GM11168 (cell line): ENCODE data around the gene SPATS2L.

Experiments
- in situ Hi-C: fragments of 300-500 bp; cut with MboI; formaldehyde crosslinking; loops from one replicate; pipeline ENCODE4 v1.12.0; 2022; ENCODE audit warnings: low sequenced_read_pairs; ENCODE audit not compliant: unreplicated experiment

Gene SPATS2L

DNA sequence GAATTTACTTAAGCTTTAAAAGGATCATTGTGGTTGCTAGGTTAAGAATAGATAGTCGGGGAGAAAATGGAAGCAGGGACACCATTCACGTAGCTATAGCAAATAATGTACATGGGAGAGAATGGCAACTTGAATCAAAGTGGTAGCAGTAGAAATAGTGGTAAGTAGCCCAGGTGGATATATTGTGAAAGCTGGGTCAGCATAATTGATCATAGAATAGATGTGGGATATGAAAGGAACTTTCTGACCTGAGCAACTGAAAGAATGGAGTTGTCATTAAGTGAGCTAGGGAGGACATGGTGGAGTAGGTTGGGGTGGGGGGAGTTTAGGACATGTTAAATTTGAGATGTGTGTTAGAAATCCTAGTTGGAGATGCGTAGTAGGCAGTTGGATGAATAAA, 221.7 kb downstream of the SPATS2L start:
- in situ Hi-C loops, result no loop called here
